LNCaP clone FGC (cell line): Measurements from ENCODE around the gene ZNF536.
"Not testable (repeated sequence)": the region's sequence is repeated elsewhere in the genome, so short reads cannot be mapped to it uniquely, and the experiment has no call there.

ENCODE experiments used
- DNase-seq: peaks from one replicate; pipeline ENCODE4 v3.0.0-alpha.2; 2011; ENCODE audit warnings: low read depth
- H3K4me3 ChIP-seq: 2 replicates; pipeline ENCODE4 v1.5.1; 2011; ENCODE audit warnings: mild to moderate bottlenecking, low read depth, low read length, control low read depth
- TF ChIP-seq, protein P1 (sequence below): IDR thresholded peaks from 2 replicates; pipeline ENCODE4 v1.5.1; 2012; ENCODE audit warnings: mild to moderate bottlenecking; ENCODE audit not compliant: control insufficient read depth, insufficient read depth; ENCODE audit errors: extremely low read depth

The ZNF536 gene

GRCh38 chr19:30341611-30342201, 30.5 kb upstream of the ZNF536 start:
- H3K4me3 ChIP-seq = no peak overlapping the region
- TF ChIP-seq, protein P1, sequence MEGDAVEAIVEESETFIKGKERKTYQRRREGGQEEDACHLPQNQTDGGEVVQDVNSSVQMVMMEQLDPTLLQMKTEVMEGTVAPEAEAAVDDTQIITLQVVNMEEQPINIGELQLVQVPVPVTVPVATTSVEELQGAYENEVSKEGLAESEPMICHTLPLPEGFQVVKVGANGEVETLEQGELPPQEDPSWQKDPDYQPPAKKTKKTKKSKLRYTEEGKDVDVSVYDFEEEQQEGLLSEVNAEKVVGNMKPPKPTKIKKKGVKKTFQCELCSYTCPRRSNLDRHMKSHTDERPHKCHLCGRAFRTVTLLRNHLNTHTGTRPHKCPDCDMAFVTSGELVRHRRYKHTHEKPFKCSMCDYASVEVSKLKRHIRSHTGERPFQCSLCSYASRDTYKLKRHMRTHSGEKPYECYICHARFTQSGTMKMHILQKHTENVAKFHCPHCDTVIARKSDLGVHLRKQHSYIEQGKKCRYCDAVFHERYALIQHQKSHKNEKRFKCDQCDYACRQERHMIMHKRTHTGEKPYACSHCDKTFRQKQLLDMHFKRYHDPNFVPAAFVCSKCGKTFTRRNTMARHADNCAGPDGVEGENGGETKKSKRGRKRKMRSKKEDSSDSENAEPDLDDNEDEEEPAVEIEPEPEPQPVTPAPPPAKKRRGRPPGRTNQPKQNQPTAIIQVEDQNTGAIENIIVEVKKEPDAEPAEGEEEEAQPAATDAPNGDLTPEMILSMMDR = no peak
- DNase-seq = no peak

DNA sequence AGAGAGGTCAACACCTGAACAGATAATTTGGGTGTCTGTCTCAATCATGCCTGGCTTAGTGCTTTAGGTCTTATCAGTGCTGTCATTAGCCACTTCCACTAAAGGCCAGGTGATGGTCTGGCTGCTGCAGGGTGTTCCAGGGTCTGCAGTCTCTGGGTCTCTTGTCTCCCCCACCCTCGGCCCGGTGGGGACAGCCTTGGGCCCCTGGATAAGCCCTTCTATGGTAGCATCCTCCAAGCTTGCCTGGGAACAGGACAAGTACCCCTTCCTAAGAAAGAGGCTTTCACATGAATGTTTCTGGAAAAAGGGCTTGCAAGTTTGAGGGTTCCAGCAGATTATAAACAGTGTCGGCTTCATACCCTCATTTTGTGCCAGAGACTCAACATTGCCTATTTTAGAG, 29.3 kb upstream of the ZNF536 start:
- no peak for DNase-seq
- no peak overlapping the region for H3K4me3 ChIP-seq
- TF ChIP-seq, protein P1 = no peak

DNA sequence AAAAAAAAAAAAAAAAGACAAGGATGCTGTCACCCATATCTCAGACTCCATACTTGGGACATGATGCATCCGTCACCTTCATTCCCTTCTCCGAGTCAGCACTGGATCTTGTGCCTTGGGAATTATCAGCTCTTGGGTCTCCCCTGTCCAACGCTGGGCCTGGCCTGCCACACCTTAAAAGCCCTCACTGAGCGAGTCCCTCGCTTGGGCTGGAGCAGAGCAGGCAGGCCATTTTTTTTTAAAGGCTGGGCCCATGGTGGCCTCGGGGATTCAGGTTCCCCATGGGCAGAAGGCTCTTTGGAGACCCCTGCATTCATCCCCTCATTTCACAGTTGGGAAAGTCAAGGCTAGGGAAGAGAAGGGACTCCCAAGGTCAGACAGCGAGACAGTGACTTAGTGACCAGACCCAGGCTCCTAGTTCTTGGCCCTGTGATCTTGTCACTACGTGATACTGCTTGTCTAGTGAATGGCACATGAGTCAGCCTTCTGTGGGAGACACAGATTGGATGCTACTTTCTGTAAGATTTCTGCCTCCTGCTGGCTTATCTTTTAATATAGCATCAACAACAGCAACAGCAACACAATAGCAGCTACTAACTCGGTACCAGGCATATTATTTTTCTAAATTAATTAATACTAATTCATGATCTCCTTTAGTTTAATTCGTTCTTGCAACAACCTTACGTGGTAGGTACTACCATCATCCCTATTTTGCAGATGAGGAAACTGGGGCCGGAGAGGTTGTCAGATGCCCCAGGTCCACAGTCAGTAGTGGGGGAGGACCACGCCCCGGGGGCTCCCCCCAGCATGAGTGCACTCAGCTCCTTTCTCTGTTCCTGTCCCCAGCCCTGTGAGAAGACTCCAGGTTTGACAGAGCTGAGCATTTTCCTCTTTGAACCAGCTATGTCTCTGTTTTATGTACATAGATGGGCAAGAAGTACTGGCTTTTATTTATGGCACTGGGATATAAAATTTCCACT, 27.4 kb upstream of the ZNF536 start:
- H3K4me3 ChIP-seq = no peak overlapping the region
- TF ChIP-seq, protein P1 = no peak
- DNase-seq = no peak

DNA sequence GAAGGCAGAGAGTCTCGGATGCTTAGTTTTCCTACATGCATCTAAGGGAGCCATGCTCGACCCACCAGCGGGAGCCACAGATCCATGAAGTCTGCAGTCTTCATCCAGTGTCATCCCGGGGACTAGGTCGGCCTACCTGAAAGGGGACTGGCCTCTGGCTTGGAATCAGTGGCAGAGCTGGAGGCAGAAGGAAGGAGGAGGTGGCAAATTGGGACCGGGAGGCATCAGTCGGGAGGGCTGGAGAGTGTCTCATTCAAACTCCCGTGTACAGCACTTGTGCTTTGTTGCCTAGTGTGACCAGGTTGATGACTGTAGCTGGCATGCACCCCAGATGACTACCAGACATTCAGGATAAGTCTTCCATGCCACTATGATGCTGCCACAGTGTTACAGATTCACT, 26.5 kb upstream of the ZNF536 start:
- no peak overlapping the region for H3K4me3 ChIP-seq
- TF ChIP-seq, protein P1 = no peak
- DNase-seq = no peak

- DNase-seq, H3K4me3 ChIP-seq: not testable (repeated sequence)
These were observed 25.7 kb upstream of the ZNF536 start for GRCh38 chr19:30346468-30346867.

DNA sequence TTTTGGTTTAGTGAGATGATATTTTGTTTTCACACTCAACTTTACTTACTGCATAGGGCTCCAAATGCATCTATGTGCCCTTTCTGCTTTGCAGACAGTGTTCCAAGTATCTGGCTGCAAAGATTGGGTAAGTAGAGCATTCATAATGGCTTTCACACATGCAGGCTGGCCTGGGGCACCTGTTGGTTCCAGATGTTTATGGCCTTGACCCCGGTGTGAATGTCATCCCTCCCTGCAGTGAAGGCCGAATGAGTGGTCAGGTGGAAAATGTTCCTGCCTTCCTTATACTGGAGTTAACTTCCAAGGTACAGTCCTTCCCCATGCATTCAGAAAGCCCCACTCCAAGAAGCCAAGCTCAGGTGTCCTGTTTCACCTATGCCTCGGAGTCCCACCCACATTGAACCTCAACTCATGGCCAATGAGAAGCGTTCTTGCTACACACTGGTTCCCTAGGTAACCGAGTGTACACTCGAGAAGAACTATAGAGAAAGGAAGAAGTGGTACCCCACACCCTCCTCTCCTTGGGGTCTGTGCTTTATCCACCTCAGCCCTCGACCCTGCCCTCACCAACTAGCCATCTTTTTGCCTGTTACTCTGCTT, 23.0 kb upstream of the ZNF536 start:
- TF ChIP-seq, protein P1 = no peak
- no peak overlapping the region for H3K4me3 ChIP-seq
- no peak for DNase-seq
